Fibroblast of lung (primary cell): ENCODE results near the gene FAM20C. TPM values are rescaled to one million over a fixed set of nuclear protein-coding genes. Genes with fewer than 3 reads are reported as not detected.

ENCODE experiments used
- DNase-seq, 2 donors: peaks; one replicate each; pipeline versions ENCODE4 v3.0.0 to v3.0.0-alpha.2; 2010; ENCODE audit warnings: low read depth in 2 of 2
- H2AFZ ChIP-seq: 2 replicates; pipeline ENCODE4 v1.5.1; 2012; ENCODE audit warnings: low read length, control low read depth, inconsistent platforms
- H3K27ac ChIP-seq: 2 replicates; pipeline ENCODE4 v1.5.1; 2011; ENCODE audit warnings: low read length, control low read depth; ENCODE audit not compliant: insufficient read depth
- H3K27me3 ChIP-seq: 2 replicates; pipeline ENCODE4 v1.5.1; 2011; ENCODE audit warnings: mild to moderate bottlenecking, low read length; ENCODE audit not compliant: control insufficient read depth, insufficient read depth
- H3K36me3 ChIP-seq: 2 replicates; pipeline ENCODE4 v1.5.1; 2011; ENCODE audit warnings: low read length; ENCODE audit not compliant: control insufficient read depth, insufficient read depth
- H3K4me1 ChIP-seq: 2 replicates; pipeline ENCODE4 v1.5.1; 2011; ENCODE audit warnings: low read length; ENCODE audit not compliant: control insufficient read depth, insufficient read depth; ENCODE audit errors: extremely low read depth
- H3K4me2 ChIP-seq: 2 replicates; pipeline ENCODE4 v1.5.1; 2011; ENCODE audit warnings: low read length, control low read depth; ENCODE audit not compliant: insufficient read depth; ENCODE audit errors: extremely low read depth
- H3K4me3 ChIP-seq, 4 experiments: fragments of 200-600 bp in 1 of 4; sonication (generic) in 1 of 4; replicated peaks in 1 of 4; 2 replicates each; pipeline ENCODE4 v1.5.1; 2011 to 2016; ENCODE audit warnings: low read length in 4 of 4, low read depth in 3 of 4, mild to moderate bottlenecking in 3 of 4, control low read depth in 2 of 4, inconsistent platforms in 1 of 4, mixed read lengths in 1 of 4; ENCODE audit not compliant: insufficient read depth in 1 of 4; ENCODE audit errors: control extremely low read depth in 1 of 4
- H3K79me2 ChIP-seq: 2 replicates; pipeline ENCODE4 v1.5.1; 2012; ENCODE audit warnings: mild to moderate bottlenecking, low read length, inconsistent platforms; ENCODE audit not compliant: control insufficient read depth, insufficient read depth
- H3K9ac ChIP-seq: 2 replicates; pipeline ENCODE4 v1.5.1; 2011; ENCODE audit warnings: mild to moderate bottlenecking, low read length, control low read depth; ENCODE audit not compliant: insufficient read depth
- H3K9me3 ChIP-seq: 2 replicates; pipeline ENCODE4 v1.5.1; 2012; ENCODE audit warnings: low read depth, low read length; ENCODE audit not compliant: control insufficient read depth, insufficient read depth
- H4K20me1 ChIP-seq: 2 replicates; pipeline ENCODE4 v1.5.1; 2011; ENCODE audit warnings: low read length; ENCODE audit not compliant: control insufficient read depth, insufficient read depth; ENCODE audit errors: extremely low read depth
- EZH2 ChIP-seq: IDR thresholded peaks from 2 replicates; pipeline ENCODE4 v1.5.1; 2012; ENCODE audit warnings: low read length, control low read depth, mild to moderate bottlenecking; ENCODE audit errors: missing control alignments
- polyA plus RNA-seq, 2 donors: library from polyadenylated mRNA; depleted of rRNA in 1 of 2; stranded (reverse) in 1 of 2; unstranded in 1 of 2; fragments of >200 nt; gene quantifications; 2 replicates each; pipeline ENCODE4 v1.2.1, GENCODE V29; 2011 to 2012; ENCODE audit warnings: missing spikeins in 1 of 2
- total RNA-seq: library from RNA; depleted of rRNA; stranded (reverse); fragments of >200 nt; gene quantifications from 2 replicates; pipeline ENCODE4 v1.2.1, GENCODE V29; 2014
- TF ChIP-seq, protein P1 (sequence below), 2 donors: IDR thresholded peaks in 1 of 2; conservative IDR thresholded peaks in 1 of 2; 1 replicate in 1 of 2; 2 replicates in 1 of 2; pipeline ENCODE4 v1.5.1; 2011 to 2012; ENCODE audit warnings: low read length in 2 of 2, control low read depth in 1 of 2, inconsistent platforms in 1 of 2, low read depth in 1 of 2, mild to moderate bottlenecking in 1 of 2

Gene FAM20C
- total and polyA plus RNA-seq, 2 donors (not counting 1 experiment from before 2014, with no cell fraction given): 31.8 to 70.7 TPM

DNA sequence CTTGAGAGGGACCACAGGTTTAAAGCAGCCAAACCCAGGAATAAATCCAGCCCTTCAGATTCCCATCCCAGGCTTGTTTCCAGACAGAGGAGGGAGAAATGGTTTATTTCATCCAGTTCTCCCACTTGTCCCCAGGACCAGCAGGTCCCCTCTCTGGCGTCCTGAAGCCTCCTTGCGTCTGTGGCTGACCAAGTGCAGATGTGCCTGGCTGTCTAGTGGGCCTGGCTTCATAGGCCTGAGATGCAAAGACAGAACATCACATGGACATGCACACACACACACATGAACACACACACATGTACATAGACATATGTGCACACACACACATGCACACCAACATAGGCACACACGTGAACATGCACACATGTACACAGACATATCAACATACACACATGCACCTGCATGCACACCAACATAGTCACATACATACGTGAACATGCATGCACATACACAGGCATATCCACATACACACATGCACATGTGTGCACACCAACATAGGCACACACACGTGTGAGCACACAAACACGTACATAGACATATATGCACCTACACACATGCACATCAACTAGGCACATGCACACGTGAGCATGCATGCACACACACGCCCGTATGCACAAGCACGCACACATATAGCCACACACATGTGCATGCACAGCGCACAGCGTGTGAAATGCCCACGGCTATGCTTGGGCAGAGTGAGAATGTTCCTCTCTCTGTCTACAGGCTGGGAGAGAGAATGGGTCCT, 108.3 kb downstream of the FAM20C start:
- no peak overlapping the region for H3K9ac ChIP-seq
- no peak overlapping the region for H3K4me3 ChIP-seq
- no peak for DNase-seq
- H4K20me1 ChIP-seq: no peaks in the 10 kb centered on the region
- TF ChIP-seq EZH2: no peak
- TF ChIP-seq, protein P1, sequence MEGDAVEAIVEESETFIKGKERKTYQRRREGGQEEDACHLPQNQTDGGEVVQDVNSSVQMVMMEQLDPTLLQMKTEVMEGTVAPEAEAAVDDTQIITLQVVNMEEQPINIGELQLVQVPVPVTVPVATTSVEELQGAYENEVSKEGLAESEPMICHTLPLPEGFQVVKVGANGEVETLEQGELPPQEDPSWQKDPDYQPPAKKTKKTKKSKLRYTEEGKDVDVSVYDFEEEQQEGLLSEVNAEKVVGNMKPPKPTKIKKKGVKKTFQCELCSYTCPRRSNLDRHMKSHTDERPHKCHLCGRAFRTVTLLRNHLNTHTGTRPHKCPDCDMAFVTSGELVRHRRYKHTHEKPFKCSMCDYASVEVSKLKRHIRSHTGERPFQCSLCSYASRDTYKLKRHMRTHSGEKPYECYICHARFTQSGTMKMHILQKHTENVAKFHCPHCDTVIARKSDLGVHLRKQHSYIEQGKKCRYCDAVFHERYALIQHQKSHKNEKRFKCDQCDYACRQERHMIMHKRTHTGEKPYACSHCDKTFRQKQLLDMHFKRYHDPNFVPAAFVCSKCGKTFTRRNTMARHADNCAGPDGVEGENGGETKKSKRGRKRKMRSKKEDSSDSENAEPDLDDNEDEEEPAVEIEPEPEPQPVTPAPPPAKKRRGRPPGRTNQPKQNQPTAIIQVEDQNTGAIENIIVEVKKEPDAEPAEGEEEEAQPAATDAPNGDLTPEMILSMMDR (conservative IDR thresholded peaks at IDR 0.05 in 1 of 2, IDR thresholded peaks at IDR 0.05 in 1 of 2; ENCODE audit: low read depth in 1 of 2, low read length in 2 of 2): no peak
- H3K27me3 ChIP-seq: no peaks in the 10 kb centered on the region
- H3K36me3 ChIP-seq: no peaks in the 10 kb centered on the region
- H2AFZ ChIP-seq: no peak overlapping the region
- H3K9me3 ChIP-seq: peaks cover 5% of the 10 kb centered on the region
- no peaks in the 10 kb centered on the region for H3K4me1 ChIP-seq
- H3K4me2 ChIP-seq: no peak overlapping the region
- no peak overlapping the region for H3K27ac ChIP-seq
- no peaks in the 10 kb centered on the region for H3K79me2 ChIP-seq

DNA sequence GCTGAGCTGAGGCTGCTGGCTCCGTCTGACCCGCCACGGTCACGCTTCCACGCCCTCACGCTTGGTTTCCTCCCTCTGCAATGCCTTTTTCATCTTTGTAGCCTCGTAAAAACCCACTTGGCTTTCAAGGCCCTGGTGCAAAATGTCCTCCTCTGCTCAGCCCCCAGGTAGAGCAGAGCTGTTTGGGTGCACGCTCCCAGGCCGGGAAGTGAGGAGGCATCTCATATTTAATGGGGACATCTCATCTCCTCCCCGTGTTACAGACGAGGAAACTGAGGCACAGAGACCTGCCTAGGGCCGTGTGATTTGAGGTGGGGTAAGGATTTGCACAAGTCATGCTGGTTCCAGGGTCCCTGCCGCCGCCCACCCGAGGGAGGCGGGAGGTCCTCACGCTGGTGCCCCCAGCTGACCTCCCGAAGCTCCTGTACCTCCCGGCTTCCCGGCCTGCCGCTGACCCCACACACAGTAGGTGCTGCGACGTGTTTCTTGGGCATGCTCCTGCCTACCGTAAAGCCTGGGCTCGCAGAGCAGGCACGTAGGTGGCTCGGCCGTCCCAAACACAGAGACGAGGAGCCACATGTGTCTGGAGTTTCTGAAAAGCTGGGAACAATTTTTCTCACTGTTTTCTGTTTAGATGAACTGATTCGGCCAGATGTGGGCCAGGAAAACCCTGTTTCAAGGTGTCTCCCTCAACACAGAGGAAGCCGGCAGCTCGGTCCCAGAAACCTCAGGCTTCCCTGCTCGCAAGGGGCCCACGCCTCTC, 109.1 kb downstream of the FAM20C start:
- Histone ChIP-seq H3K4me2 (no peak overlapping the region), H3K79me2 (no peaks in the 10 kb centered on the region), H3K27me3 (no peaks in the 10 kb centered on the region), H4K20me1 (no peaks in the 10 kb centered on the region), H3K4me1 (no peaks in the 10 kb centered on the region), H2AFZ (no peak overlapping the region), H3K9me3 (peaks cover 5% of the 10 kb centered on the region), H3K36me3 (no peaks in the 10 kb centered on the region), H3K4me3 (no peak overlapping the region), H3K9ac (no peak overlapping the region), H3K27ac (no peak overlapping the region)
- TF ChIP-seq, protein P1 (conservative IDR thresholded peaks at IDR 0.05 in 1 of 2, IDR thresholded peaks at IDR 0.05 in 1 of 2; ENCODE audit: low read depth in 1 of 2, low read length in 2 of 2): no peak
- TF ChIP-seq EZH2: no peak
- no peak for DNase-seq
